Measurements from ENCODE around the gene SLC22A3. TPM values are rescaled to one million over a fixed set of nuclear protein-coding genes. Genes with fewer than 3 reads are reported as not detected.

Gene SLC22A3
- total and polyA plus RNA-seq, 2 of the 13 experiments (the other 11 are each of a cell fraction or from before 2014, with no cell fraction given) = 12.0 to 31.5 TPM

DNA sequence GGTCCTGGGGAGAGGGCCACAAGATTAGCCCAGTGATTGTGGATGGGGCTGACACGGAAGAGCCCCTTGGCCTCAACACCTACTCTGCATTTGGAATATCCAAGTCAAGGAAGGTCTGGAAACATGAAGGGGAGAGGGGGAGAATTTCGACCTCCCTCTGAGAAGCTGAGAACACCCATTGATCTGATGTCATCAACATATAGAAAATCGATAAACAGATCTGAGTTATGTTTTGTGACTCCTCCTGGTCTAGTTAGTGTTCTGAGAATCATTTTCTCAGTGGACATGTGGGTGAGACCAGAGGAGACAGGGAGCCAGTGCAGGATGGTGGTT is 108.0 kb downstream of the SLC22A3 start (continued):
- TF ChIP-seq, protein P1, sequence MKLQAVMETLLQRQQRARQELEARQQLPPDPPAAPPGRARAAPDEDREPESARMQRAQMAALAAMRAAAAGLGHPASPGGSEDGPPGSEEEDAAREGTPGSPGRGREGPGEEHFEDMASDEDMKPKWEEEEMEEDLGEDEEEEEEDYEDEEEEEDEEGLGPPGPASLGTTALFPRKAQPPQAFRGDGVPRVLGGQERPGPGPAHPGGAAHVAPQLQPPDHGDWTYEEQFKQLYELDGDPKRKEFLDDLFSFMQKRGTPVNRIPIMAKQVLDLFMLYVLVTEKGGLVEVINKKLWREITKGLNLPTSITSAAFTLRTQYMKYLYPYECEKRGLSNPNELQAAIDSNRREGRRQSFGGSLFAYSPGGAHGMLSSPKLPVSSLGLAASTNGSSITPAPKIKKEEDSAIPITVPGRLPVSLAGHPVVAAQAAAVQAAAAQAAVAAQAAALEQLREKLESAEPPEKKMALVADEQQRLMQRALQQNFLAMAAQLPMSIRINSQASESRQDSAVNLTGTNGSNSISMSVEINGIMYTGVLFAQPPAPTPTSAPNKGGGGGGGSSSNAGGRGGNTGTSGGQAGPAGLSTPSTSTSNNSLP (IDR thresholded peaks at IDR 0.05; ENCODE audit: low read depth, low read length) = peak; percentile 35
- TF ChIP-seq ZNF878 (CRISPR knock-in tag; IDR thresholded peaks at IDR 0.05) (no peak), ZFP37 (CRISPR knock-in tag; IDR thresholded peaks at IDR 0.05; ENCODE audit: borderline replicate concordance) (no peak), ZNF577 (CRISPR knock-in tag; IDR thresholded peaks at IDR 0.05; ENCODE audit: borderline replicate concordance, low read depth) (no peak), ZNF782 (CRISPR knock-in tag; IDR thresholded peaks at IDR 0.05; ENCODE audit: borderline replicate concordance) (no peak), ZNF549 (CRISPR knock-in tag; IDR thresholded peaks at IDR 0.05) (no peak), ZNF644 (CRISPR knock-in tag; IDR thresholded peaks at IDR 0.05; ENCODE audit: low read depth) (no peak), CBX5 (CRISPR knock-in tag; IDR thresholded peaks at IDR 0.05; ENCODE audit: borderline replicate concordance) (no peak), NFYC (CRISPR knock-in tag; IDR thresholded peaks at IDR 0.05) (0 out of 2 replicates have a peak, but pooled peaks have one; percentile 1), NRL (CRISPR knock-in tag; IDR thresholded peaks at IDR 0.05; ENCODE audit: borderline replicate concordance) (peak; percentile 57; the same call in 1 of the 2 replicates), MED13 (CRISPR knock-in tag; IDR thresholded peaks at IDR 0.05) (no peak), NCOA5 (CRISPR knock-in tag; IDR thresholded peaks at IDR 0.05) (no peak), ZBTB1 (CRISPR knock-in tag; IDR thresholded peaks at IDR 0.05; ENCODE audit: borderline replicate concordance) (no peak), ZBTB8A (CRISPR knock-in tag; IDR thresholded peaks at IDR 0.05; ENCODE audit: borderline replicate concordance, low read depth) (no peak), ZNF557 (CRISPR knock-in tag; IDR thresholded peaks at IDR 0.05) (no peak)
- TF ChIP-seq, protein P2, sequence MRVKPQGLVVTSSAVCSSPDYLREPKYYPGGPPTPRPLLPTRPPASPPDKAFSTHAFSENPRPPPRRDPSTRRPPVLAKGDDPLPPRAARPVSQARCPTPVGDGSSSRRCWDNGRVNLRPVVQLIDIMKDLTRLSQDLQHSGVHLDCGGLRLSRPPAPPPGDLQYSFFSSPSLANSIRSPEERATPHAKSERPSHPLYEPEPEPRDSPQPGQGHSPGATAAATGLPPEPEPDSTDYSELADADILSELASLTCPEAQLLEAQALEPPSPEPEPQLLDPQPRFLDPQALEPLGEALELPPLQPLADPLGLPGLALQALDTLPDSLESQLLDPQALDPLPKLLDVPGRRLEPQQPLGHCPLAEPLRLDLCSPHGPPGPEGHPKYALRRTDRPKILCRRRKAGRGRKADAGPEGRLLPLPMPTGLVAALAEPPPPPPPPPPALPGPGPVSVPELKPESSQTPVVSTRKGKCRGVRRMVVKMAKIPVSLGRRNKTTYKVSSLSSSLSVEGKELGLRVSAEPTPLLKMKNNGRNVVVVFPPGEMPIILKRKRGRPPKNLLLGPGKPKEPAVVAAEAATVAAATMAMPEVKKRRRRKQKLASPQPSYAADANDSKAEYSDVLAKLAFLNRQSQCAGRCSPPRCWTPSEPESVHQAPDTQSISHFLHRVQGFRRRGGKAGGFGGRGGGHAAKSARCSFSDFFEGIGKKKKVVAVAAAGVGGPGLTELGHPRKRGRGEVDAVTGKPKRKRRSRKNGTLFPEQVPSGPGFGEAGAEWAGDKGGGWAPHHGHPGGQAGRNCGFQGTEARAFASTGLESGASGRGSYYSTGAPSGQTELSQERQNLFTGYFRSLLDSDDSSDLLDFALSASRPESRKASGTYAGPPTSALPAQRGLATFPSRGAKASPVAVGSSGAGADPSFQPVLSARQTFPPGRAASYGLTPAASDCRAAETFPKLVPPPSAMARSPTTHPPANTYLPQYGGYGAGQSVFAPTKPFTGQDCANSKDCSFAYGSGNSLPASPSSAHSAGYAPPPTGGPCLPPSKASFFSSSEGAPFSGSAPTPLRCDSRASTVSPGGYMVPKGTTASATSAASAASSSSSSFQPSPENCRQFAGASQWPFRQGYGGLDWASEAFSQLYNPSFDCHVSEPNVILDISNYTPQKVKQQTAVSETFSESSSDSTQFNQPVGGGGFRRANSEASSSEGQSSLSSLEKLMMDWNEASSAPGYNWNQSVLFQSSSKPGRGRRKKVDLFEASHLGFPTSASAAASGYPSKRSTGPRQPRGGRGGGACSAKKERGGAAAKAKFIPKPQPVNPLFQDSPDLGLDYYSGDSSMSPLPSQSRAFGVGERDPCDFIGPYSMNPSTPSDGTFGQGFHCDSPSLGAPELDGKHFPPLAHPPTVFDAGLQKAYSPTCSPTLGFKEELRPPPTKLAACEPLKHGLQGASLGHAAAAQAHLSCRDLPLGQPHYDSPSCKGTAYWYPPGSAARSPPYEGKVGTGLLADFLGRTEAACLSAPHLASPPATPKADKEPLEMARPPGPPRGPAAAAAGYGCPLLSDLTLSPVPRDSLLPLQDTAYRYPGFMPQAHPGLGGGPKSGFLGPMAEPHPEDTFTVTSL (CRISPR knock-in tag; IDR thresholded peaks at IDR 0.05; ENCODE audit: borderline replicate concordance) = 0 out of 2 replicates have a peak, but pooled peaks have one; percentile 12
- TF ChIP-seq, protein P3, sequence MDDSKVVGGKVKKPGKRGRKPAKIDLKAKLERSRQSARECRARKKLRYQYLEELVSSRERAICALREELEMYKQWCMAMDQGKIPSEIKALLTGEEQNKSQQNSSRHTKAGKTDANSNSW (CRISPR knock-in tag; IDR thresholded peaks at IDR 0.05; ENCODE audit: borderline replicate concordance) = no peak
- TF ChIP-seq, protein P4, sequence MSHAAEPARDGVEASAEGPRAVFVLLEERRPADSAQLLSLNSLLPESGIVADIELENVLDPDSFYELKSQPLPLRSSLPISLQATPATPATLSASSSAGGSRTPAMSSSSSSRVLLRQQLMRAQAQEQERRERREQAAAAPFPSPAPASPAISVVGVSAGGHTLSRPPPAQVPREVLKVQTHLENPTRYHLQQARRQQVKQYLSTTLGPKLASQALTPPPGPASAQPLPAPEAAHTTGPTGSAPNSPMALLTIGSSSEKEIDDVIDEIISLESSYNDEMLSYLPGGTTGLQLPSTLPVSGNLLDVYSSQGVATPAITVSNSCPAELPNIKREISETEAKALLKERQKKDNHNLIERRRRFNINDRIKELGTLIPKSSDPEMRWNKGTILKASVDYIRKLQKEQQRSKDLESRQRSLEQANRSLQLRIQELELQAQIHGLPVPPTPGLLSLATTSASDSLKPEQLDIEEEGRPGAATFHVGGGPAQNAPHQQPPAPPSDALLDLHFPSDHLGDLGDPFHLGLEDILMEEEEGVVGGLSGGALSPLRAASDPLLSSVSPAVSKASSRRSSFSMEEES (CRISPR knock-in tag; IDR thresholded peaks at IDR 0.05) = no peak
- TF ChIP-seq, protein P5, sequence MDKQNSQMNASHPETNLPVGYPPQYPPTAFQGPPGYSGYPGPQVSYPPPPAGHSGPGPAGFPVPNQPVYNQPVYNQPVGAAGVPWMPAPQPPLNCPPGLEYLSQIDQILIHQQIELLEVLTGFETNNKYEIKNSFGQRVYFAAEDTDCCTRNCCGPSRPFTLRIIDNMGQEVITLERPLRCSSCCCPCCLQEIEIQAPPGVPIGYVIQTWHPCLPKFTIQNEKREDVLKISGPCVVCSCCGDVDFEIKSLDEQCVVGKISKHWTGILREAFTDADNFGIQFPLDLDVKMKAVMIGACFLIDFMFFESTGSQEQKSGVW (CRISPR knock-in tag; IDR thresholded peaks at IDR 0.05; ENCODE audit: borderline replicate concordance) = no peak
- TF ChIP-seq, protein P6, sequence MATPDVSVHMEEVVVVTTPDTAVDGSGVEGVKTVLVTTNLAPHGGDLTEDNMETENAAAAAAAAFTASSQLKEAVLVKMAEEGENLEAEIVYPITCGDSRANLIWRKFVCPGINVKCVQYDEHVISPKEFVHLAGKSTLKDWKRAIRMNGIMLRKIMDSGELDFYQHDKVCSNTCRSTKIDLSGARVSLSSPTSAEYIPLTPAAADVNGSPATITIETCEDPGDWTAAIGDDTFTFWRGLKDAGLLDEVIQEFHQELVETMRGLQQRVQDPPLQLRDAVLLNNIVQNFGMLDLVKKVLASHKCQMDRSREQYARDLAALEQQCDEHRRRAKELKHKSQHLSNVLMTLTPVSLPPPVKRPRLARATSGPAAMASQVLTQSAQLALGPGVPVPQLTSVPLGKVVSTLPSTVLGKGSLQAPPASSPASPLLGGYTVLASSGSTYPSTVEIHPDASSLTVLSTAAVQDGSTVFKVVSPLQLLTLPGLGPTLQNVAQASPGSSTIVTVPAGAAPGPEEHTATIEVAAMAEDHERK (CRISPR knock-in tag; IDR thresholded peaks at IDR 0.05; ENCODE audit: low read depth) = no peak

Data from HepG2 (cell line).